Sigmoid colon (tissue), 7 donors: ENCODE data around the gene GPX6. TPM values are rescaled to one million over a fixed set of nuclear protein-coding genes. Genes with fewer than 3 reads are reported as not detected.
"Not testable (repeated sequence)": the region's sequence is repeated elsewhere in the genome, so short reads cannot be mapped to it uniquely, and the experiment has no call there.

Source experiments
- DNase-seq: peaks from one replicate; pipeline ENCODE4 v3.0.0-alpha.2; 2019
- H3K27ac ChIP-seq, 4 donors: fragments of 200-600 bp; sonication (generic); one replicate each; pipeline ENCODE4 v1.5.1; 2016 to 2019; ENCODE audit warnings: mild to moderate bottlenecking in 1 of 4
- H3K27me3 ChIP-seq, 3 donors: fragments of 200-600 bp; sonication (generic); one replicate each; pipeline ENCODE4 v1.5.1; 2019; ENCODE audit warnings: mild to moderate bottlenecking in 1 of 3
- H3K36me3 ChIP-seq, 4 donors: fragments of 200-600 bp; sonication (generic); one replicate each; pipeline ENCODE4 v1.5.1; 2016 to 2019
- H3K4me1 ChIP-seq, 4 donors: fragments of 200-600 bp; sonication (generic); one replicate each; pipeline ENCODE4 v1.5.1; 2017 to 2019
- H3K4me3 ChIP-seq, 4 donors: fragments of 200-600 bp; sonication (generic); one replicate each; pipeline ENCODE4 v1.5.1; 2017 to 2019; ENCODE audit warnings: mild to moderate bottlenecking in 2 of 4, moderate library complexity in 1 of 4
- H3K9me3 ChIP-seq, 4 donors: fragments of 200-600 bp in 3 of 4; sonication (generic) in 3 of 4; one replicate each; pipeline versions ENCODE4 v1.5.1 to v1.6.1; 2013 to 2019
- EP300 ChIP-seq, 4 donors: sonication (generic); formaldehyde crosslinking; IDR thresholded peaks; one replicate each; pipeline ENCODE4 v1.6.1; 2017; ENCODE audit warnings: antibody characterized with exemption in 4 of 4
- POLR2A ChIP-seq, 2 donors: fragments of 450-650 bp; IDR thresholded peaks; one replicate each; pipeline ENCODE4 v1.6.1; 2016; ENCODE audit warnings: antibody characterized with exemption in 2 of 2, mild to moderate bottlenecking in 2 of 2, moderate library complexity in 2 of 2
- POLR2AphosphoS5 ChIP-seq, 4 donors: sonication (generic); formaldehyde crosslinking; IDR thresholded peaks; one replicate each; pipeline ENCODE4 v1.6.1; 2017; ENCODE audit warnings: antibody characterized with exemption in 4 of 4
- WGBS, 2 donors: extraction: QIAGEN DNeasy Blood & Tissue Kit; methylation state at CpG; one replicate each; pipeline ENCODE4 v1.1.7; 2013; 5-methylcytosine and 5-hydroxymethylcytosine counted together
- intact Hi-C: fragments of 100-400 bp; cut with DNase I; formaldehyde crosslinking; loops from one replicate; pipeline ENCODE4 v1.15.1; 2023
- polyA plus RNA-seq, 3 donors: library from polyadenylated mRNA; stranded (reverse); fragments of 200-250 nt; gene quantifications; one replicate each; pipeline ENCODE4 v1.2.3, GENCODE V29; 2013
- total RNA-seq, 4 donors: library from RNA; depleted of rRNA; stranded (reverse); fragments of >200 nt; gene quantifications; one replicate each; pipeline ENCODE4 v1.1.0, GENCODE V29; 2016
- TF ChIP-seq, protein P1 (sequence below), 4 experiments: fragments of 450-650 bp in 3 of 4; fragments of 200-600 bp in 1 of 4; IDR thresholded peaks; one replicate each; pipeline ENCODE4 v1.5.1; 2016 to 2019; ENCODE audit warnings: antibody characterized with exemption in 4 of 4, mild to moderate bottlenecking in 3 of 4, moderate library complexity in 2 of 4
- donor health status: healthy with polysubstance abuse.
- donor health status: Bipolar disorder and iron deficiency.
- donor health status: healthy.

GPX6 gene
- total and polyA plus RNA-seq, 7 donors: not detected

DNA sequence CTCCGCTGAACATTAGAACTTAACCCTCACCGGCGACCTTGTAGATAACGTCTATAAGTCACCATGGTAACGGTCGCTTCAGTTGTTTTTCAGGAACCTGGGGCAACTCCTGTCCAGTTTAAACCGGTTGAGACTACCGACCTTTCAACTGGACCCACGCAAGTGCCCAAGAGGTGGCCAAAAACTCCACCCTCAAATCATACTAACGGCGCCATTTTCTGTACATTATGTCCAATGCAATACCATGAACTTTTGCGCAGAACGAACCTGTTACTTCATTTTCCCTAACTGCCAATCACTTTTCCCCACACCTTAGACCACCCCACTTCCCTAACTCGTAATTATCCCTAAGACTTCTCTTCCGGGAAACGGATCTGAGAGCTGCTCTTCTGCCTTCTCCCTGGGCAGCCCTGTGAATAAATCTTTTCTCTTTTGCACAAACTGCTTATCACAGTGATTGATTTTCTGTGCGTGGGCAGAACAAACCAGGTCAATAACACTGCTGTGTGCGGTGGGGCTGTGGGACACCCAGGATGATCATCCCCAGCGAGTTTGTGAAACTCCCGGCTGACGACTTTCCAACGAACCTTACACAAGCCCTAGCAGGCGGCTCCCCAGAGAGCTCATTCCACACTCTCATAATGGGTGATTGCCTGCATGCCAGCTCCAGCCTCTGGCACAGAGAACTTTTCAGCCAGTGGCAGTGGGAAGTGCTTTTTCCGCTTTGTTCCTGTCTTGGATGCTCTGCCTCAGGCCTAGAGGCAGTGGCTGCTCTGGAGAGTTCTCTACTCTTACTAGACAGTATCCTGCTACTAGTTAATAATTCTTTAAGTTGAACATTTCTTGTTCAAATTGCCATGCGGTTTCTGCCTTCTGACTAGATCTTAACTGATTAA lies 38.6 kb upstream of the GPX6 start:
- 31 to 32% methylated on average over 25 of the region's 25 CpGs for WGBS, 2 donors
- Histone ChIP-seq H3K4me1 (no peaks in the 10 kb centered on the region), H3K4me3 (no peak overlapping the region), H3K9me3 (no peaks in the 10 kb centered on the region), H3K27ac (no peak overlapping the region), H3K36me3 (no peaks in the 10 kb centered on the region), H3K27me3 (peaks cover 0 to 22% (median 0%) of the 10 kb centered on the region in 3 donors)
- intact Hi-C loops: no loop called here
- TF ChIP-seq POLR2AphosphoS5 (IDR thresholded peaks at IDR 0.05): no peak
- TF ChIP-seq POLR2A (IDR thresholded peaks at IDR 0.05): no peak
- TF ChIP-seq EP300 (IDR thresholded peaks at IDR 0.05): no peak
- TF ChIP-seq, protein P1, sequence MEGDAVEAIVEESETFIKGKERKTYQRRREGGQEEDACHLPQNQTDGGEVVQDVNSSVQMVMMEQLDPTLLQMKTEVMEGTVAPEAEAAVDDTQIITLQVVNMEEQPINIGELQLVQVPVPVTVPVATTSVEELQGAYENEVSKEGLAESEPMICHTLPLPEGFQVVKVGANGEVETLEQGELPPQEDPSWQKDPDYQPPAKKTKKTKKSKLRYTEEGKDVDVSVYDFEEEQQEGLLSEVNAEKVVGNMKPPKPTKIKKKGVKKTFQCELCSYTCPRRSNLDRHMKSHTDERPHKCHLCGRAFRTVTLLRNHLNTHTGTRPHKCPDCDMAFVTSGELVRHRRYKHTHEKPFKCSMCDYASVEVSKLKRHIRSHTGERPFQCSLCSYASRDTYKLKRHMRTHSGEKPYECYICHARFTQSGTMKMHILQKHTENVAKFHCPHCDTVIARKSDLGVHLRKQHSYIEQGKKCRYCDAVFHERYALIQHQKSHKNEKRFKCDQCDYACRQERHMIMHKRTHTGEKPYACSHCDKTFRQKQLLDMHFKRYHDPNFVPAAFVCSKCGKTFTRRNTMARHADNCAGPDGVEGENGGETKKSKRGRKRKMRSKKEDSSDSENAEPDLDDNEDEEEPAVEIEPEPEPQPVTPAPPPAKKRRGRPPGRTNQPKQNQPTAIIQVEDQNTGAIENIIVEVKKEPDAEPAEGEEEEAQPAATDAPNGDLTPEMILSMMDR (IDR thresholded peaks at IDR 0.05): no peak
- no peak for DNase-seq

DNA sequence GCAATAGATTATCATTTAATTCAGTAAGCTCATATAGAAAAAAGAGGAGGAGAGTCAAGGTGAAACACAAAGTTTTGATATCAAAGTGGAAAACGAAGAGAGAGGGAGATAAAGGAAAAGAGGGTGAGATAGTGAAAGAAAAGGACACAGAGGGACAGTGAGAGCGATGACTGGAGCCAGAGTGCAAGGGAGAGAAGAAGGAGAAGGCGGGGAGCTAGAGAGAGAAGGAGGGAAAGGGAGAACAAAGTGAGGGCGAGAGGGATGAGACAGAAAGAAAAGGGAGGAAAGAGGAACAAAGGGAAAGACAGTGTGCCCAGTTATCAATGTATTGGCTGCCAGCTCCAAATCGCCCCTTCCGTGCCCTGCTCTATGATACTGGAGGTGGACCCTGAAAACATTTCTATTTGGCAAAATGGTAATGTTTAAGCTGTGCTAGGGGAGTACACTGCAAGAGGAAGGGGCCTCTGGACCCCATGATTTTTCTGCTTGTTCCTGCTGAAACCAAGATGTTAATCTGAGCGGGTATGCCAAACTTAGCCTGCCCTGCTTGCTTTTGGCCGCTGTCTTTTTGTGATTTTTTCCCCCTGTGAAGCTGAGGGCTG lies 37.9 kb upstream of the GPX6 start:
- no peak for DNase-seq
- intact Hi-C loops: no loop called here
- TF ChIP-seq, protein P1 (IDR thresholded peaks at IDR 0.05): no peak
- TF ChIP-seq EP300 (IDR thresholded peaks at IDR 0.05) (no peak), POLR2AphosphoS5 (IDR thresholded peaks at IDR 0.05) (no peak), POLR2A (IDR thresholded peaks at IDR 0.05) (no peak)
- H3K27ac ChIP-seq: no peak overlapping the region
- 42 to 52% methylated on average over 8 of the region's 8 CpGs for WGBS, 2 donors
- H3K4me3 ChIP-seq: no peak overlapping the region
- H3K9me3 ChIP-seq: no peaks in the 10 kb centered on the region
- H3K27me3 ChIP-seq: peaks cover 0 to 22% (median 0%) of the 10 kb centered on the region in 3 donors
- no peaks in the 10 kb centered on the region for H3K36me3 ChIP-seq
- no peaks in the 10 kb centered on the region for H3K4me1 ChIP-seq

DNA sequence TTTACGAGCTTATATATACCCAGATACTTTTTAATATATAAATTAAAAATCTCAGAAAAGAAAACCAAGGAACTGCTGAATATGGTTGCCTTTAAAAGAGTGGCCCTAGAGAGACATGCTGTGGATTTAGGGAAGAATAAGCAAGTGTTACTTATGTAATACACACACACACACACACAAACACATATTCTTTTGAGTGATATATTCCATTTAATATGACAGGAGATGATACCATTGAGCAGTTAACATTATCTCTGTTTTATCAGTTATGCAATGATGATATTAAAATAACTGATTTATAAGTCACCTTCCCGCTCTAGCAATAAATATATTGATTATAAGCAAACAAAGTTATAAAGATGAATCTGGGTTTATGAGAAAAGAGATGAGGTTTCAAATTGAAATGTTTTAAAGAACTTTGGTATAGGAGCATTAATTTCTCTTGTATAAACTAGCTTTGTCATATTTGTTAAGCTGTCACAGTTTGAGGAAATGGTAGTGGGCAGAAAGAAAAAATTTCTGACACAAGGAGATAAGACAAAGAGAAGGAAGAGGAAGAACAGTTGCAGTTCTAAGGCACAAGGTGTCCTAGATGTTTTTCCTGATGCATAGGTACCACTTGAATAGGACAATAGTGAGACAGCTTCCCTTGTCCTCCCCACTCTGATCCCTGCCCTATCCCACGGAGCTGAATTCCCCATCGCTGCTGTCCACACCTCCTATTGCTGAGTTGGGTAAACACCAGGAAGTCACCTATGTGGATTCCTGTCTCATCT lies 36.5 kb upstream of the GPX6 start:
- no peaks in the 10 kb centered on the region for H3K9me3 ChIP-seq
- intact Hi-C loops: no loop called here
- DNase-seq: no peak
- TF ChIP-seq EP300 (IDR thresholded peaks at IDR 0.05) (no peak), POLR2AphosphoS5 (IDR thresholded peaks at IDR 0.05) (no peak), POLR2A (IDR thresholded peaks at IDR 0.05) (no peak)
- TF ChIP-seq, protein P1 (IDR thresholded peaks at IDR 0.05): no peak
- peaks cover 0 to 18% (median 0%) of the 10 kb centered on the region in 3 donors for H3K27me3 ChIP-seq
- no peak overlapping the region for H3K4me3 ChIP-seq
- no peak overlapping the region for H3K27ac ChIP-seq
- no peaks in the 10 kb centered on the region for H3K4me1 ChIP-seq
- H3K36me3 ChIP-seq: no peaks in the 10 kb centered on the region
- WGBS, 2 donors: 42 to 57% methylated on average over 4 of the region's 4 CpGs

DNA sequence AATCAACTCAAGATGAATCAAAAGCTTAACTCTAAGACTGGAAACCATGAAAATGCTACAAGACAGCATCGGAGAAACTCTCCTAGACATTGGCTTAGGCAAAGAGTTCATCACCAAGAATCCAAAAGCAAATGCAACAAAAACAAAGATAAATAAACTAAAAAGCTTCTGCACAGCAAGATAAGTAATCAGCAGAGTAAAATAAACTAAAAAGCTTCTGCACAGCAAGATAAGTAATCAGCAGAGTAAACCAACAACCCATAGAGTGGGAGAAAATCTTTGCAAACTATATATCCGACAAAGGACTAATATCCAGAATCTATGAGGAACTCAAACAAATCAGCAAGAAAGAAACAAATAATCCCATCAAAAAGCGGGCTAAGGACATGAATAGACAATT lies 31.4 kb upstream of the GPX6 start:
- H3K9me3 ChIP-seq, intact Hi-C loops, H3K27ac ChIP-seq, H3K4me1 ChIP-seq, H3K36me3 ChIP-seq, H3K4me3 ChIP-seq, DNase-seq: not testable (repeated sequence)
- H3K27me3 ChIP-seq: peaks cover 0 to 30% (median 0%) of the 10 kb centered on the region in 3 donors
- 79 to 83% methylated on average over 3 of the region's 3 CpGs for WGBS, 2 donors

DNA sequence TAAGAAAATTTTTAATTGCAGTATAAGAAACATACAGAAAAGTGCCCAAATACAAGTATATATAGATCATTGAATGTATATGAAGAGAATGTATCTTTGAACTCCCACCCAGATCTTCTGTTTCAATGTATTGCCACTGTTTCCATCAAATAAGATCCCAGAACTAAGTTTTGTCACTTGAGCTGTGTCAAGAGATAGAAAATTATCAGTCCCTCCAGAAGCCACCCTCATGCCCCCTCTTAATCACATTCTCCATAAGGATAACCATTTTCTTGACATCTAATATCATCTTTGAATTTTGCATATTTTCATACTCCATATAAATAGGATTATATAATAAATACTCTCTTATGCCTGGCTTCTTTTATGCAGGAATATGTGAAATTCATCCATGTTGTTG lies 30.4 kb upstream of the GPX6 start:
- Histone ChIP-seq H3K4me1 (no peaks in the 10 kb centered on the region), H3K9me3 (no peaks in the 10 kb centered on the region), H3K27me3 (peaks cover 0 to 27% (median 0%) of the 10 kb centered on the region in 3 donors), H3K4me3 (no peak overlapping the region), H3K27ac (no peak overlapping the region), H3K36me3 (no peaks in the 10 kb centered on the region)
- DNase-seq: no peak
- intact Hi-C loops: no loop called here
- TF ChIP-seq EP300 (IDR thresholded peaks at IDR 0.05) (no peak), POLR2AphosphoS5 (IDR thresholded peaks at IDR 0.05) (no peak), POLR2A (IDR thresholded peaks at IDR 0.05) (no peak)
- TF ChIP-seq, protein P1 (IDR thresholded peaks at IDR 0.05): no peak
